PC-9 (cell line): Measurements from ENCODE around the gene RABL6.

ENCODE experiments used
- EZH2 ChIP-seq: fragments of 200-600 bp; sonication (generic); IDR thresholded peaks from 2 replicates; pipeline ENCODE4 v1.8.0; 2017; ENCODE audit warnings: antibody characterized with exemption, low read depth
- TF ChIP-seq, protein P1 (sequence below): fragments of 200-600 bp; sonication (generic); conservative IDR thresholded peaks from 2 replicates; pipeline ENCODE4 v1.6.1; 2017; ENCODE audit warnings: mixed run types, antibody characterized with exemption, mild to moderate bottlenecking, moderate library complexity

DNA sequence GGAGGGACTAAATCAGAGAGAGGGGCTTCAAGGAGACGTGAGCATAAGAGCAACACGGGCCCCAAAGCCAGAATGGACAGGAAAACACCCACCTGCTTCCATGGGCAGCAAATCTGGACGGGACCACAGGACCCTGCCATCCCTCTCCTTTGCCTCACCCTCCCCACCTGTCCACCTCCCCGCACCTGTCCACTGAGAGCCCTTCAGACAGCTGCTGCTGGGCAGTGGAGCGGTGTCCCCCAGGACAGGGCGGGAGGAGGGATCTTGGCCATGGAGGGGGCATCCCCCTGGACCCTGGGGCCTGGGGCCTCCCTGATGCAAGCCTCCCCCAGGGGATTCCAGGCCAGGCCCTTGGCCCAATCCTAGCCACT is 9.1 kb upstream of the RABL6 start:
- TF ChIP-seq, protein P1, sequence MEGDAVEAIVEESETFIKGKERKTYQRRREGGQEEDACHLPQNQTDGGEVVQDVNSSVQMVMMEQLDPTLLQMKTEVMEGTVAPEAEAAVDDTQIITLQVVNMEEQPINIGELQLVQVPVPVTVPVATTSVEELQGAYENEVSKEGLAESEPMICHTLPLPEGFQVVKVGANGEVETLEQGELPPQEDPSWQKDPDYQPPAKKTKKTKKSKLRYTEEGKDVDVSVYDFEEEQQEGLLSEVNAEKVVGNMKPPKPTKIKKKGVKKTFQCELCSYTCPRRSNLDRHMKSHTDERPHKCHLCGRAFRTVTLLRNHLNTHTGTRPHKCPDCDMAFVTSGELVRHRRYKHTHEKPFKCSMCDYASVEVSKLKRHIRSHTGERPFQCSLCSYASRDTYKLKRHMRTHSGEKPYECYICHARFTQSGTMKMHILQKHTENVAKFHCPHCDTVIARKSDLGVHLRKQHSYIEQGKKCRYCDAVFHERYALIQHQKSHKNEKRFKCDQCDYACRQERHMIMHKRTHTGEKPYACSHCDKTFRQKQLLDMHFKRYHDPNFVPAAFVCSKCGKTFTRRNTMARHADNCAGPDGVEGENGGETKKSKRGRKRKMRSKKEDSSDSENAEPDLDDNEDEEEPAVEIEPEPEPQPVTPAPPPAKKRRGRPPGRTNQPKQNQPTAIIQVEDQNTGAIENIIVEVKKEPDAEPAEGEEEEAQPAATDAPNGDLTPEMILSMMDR: no peak
- TF ChIP-seq EZH2: no peak
